PC-9 (cell line): ENCODE measurements around the gene CALR3.

Source experiments
- CTCF ChIP-seq: fragments of 200-600 bp; sonication (generic); conservative IDR thresholded peaks from 2 replicates; pipeline ENCODE4 v1.6.1; 2017; ENCODE audit warnings: mixed run types, antibody characterized with exemption, mild to moderate bottlenecking, moderate library complexity
- EZH2 ChIP-seq: fragments of 200-600 bp; sonication (generic); IDR thresholded peaks from 2 replicates; pipeline ENCODE4 v1.8.0; 2017; ENCODE audit warnings: antibody characterized with exemption, low read depth

- no peak for TF ChIP-seq CTCF
- no peak for TF ChIP-seq EZH2
These were observed 33.6 kb upstream of the CALR3 start for GRCh38 chr19:16529466-16530144.
